Measurements from ENCODE around the gene OR5AS1. TPM values are rescaled to one million over a fixed set of nuclear protein-coding genes. Genes with fewer than 3 reads are reported as not detected.
"Not testable (repeated sequence)": the region's sequence is repeated elsewhere in the genome, so short reads cannot be mapped to it uniquely, and the experiment has no call there.

The OR5AS1 gene
- total RNA-seq, 2 donors from 2014 or later: not detected

GRCh38 chr11:56049487-56049886, 22.0 kb downstream of the OR5AS1 start:
- no peak overlapping the region for H3K9ac ChIP-seq (ENCODE audit: extremely low read depth, low read length, poor library complexity, severe bottlenecking)
- Mint-ChIP-seq H3K36me3 (ENCODE audit: low read depth) (no peaks in the 10 kb centered on the region), H3K4me1 (no peaks in the 10 kb centered on the region), H3K4me3 (no peak overlapping the region), H3K27me3 (ENCODE audit: insufficient read depth) (no peaks in the 10 kb centered on the region), H3K9me3 (no peaks in the 10 kb centered on the region), H3K27ac (no peak overlapping the region)
- no peak for DNase-seq
- no peaks in the 10 kb centered on the region for H3K4me1 ChIP-seq (ENCODE audit: control insufficient read depth, insufficient read depth, low read length)
- H3K4me3 ChIP-seq (ENCODE audit: low read length): no peak overlapping the region
- no peaks in the 10 kb centered on the region for H3K27me3 ChIP-seq (ENCODE audit: control insufficient read depth, insufficient read depth, low read length, poor library complexity, severe bottlenecking)
- H3K9me3 ChIP-seq (ENCODE audit: control insufficient read depth, low read length): peaks cover 7% of the 10 kb centered on the region
- no peaks in the 10 kb centered on the region for H3K36me3 ChIP-seq (ENCODE audit: control insufficient read depth, insufficient read depth, low read length)
- 84 to 100% methylated on average over 1 to 2 of the region's 2 CpGs for WGBS, 2 experiments (ENCODE audit: insufficient coverage in 1 of 2, insufficient read length in 1 of 2)
- H3K27ac ChIP-seq (ENCODE audit: low read depth, low read length): no peak overlapping the region
- TF ChIP-seq, protein P1, sequence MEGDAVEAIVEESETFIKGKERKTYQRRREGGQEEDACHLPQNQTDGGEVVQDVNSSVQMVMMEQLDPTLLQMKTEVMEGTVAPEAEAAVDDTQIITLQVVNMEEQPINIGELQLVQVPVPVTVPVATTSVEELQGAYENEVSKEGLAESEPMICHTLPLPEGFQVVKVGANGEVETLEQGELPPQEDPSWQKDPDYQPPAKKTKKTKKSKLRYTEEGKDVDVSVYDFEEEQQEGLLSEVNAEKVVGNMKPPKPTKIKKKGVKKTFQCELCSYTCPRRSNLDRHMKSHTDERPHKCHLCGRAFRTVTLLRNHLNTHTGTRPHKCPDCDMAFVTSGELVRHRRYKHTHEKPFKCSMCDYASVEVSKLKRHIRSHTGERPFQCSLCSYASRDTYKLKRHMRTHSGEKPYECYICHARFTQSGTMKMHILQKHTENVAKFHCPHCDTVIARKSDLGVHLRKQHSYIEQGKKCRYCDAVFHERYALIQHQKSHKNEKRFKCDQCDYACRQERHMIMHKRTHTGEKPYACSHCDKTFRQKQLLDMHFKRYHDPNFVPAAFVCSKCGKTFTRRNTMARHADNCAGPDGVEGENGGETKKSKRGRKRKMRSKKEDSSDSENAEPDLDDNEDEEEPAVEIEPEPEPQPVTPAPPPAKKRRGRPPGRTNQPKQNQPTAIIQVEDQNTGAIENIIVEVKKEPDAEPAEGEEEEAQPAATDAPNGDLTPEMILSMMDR (conservative IDR thresholded peaks at IDR 0.05): no peak

DNA sequence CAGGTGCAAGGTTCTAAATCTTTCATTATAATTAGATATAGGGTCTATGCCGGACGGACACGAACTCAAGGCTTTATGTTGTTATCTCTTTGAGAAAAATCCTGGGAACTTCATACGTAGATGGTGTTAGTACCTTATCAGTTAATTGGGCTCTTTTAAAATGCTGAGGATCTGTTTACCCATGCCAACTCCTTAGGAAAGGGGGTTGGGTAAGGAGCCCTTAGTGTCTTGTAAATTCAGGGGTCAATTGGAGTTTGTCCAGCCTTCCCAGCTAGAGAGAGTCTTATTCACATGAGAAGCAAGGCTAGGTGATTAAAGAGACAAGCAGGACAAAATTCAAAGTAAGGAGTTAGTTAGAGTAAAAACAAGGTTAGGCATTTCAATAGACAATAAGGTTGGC, 28.9 kb downstream of the OR5AS1 start:
- Histone ChIP-seq H3K9me3 (ENCODE audit: control insufficient read depth, low read length) (peaks cover 14% of the 10 kb centered on the region), H3K4me3 (ENCODE audit: low read length) (peak overlapping the region; percentile 55)
- Mint-ChIP-seq H3K9me3 (peaks cover 17% of the 10 kb centered on the region), H3K4me1 (peaks cover 39% of the 10 kb centered on the region), H3K27ac (peak overlapping the region; percentile 37), H3K4me3 (peak overlapping the region; percentile 0)
- not testable (repeated sequence) for DNase-seq; H3K36me3 Mint-ChIP-seq (ENCODE audit: low read depth); H3K27me3 ChIP-seq (ENCODE audit: control insufficient read depth, insufficient read depth, low read length, poor library complexity, severe bottlenecking); H3K4me1 ChIP-seq (ENCODE audit: control insufficient read depth, insufficient read depth, low read length); H3K36me3 ChIP-seq (ENCODE audit: control insufficient read depth, insufficient read depth, low read length); H3K27ac ChIP-seq (ENCODE audit: low read depth, low read length); H3K27me3 Mint-ChIP-seq (ENCODE audit: insufficient read depth); H3K9ac ChIP-seq (ENCODE audit: extremely low read depth, low read length, poor library complexity, severe bottlenecking)
- WGBS, 2 experiments (ENCODE audit: insufficient coverage in 1 of 2, insufficient read length in 1 of 2): 22% methylated on average over 4 of the region's 4 CpGs; no CpG with 5 or more reads in 1 of the 2 experiments

- H3K9me3 ChIP-seq (ENCODE audit: control insufficient read depth, low read length); H3K4me1 ChIP-seq (ENCODE audit: control insufficient read depth, insufficient read depth, low read length); H3K36me3 Mint-ChIP-seq (ENCODE audit: low read depth); H3K27me3 ChIP-seq (ENCODE audit: control insufficient read depth, insufficient read depth, low read length, poor library complexity, severe bottlenecking); H3K4me3 Mint-ChIP-seq; H3K36me3 ChIP-seq (ENCODE audit: control insufficient read depth, insufficient read depth, low read length); H3K27me3 Mint-ChIP-seq (ENCODE audit: insufficient read depth); H3K27ac ChIP-seq (ENCODE audit: low read depth, low read length); H3K4me3 ChIP-seq (ENCODE audit: low read length): not testable (repeated sequence)
- WGBS, 2 experiments (ENCODE audit: insufficient coverage in 1 of 2, insufficient read length in 1 of 2): 23% methylated on average over 4 of the region's 7 CpGs; no CpG with 5 or more reads in 1 of the 2 experiments
- DNase-seq: peak; percentile 63
- Mint-ChIP-seq H3K9me3 (peaks cover 17% of the 10 kb centered on the region), H3K4me1 (peaks cover 39% of the 10 kb centered on the region), H3K27ac (peak overlapping the region; percentile 83)
- H3K9ac ChIP-seq (ENCODE audit: extremely low read depth, low read length, poor library complexity, severe bottlenecking): peak overlapping the region; percentile 38
Measured at GRCh38 chr11:56057661-56058237, 30.3 kb downstream of the OR5AS1 start.

DNA sequence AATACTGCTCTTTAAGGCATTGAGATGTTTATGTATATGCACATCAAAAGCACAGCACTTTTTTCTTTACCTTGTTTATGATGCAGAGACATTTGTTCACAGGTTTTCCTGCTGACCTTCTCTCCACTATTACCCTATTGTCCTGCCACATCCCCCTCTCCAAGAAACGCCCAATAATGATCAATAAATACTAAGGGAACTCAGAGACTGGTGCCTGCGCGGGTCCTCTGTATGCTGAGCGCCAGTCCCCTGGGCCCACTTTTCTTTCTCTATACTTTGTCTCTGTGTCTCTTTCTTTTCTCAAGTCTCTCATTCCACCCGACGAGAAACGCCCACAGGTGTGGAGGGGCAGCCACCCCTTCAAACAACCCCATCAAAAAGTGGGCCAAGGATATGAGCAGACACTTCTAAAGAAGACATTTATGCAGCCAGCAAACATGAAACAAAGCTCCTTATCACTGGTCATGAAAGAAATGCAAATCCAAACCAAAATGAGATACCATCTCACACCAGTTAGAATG, 30.9 kb downstream of the OR5AS1 start:
- H3K4me1 ChIP-seq (ENCODE audit: control insufficient read depth, insufficient read depth, low read length); H3K27me3 Mint-ChIP-seq (ENCODE audit: insufficient read depth); H3K36me3 ChIP-seq (ENCODE audit: control insufficient read depth, insufficient read depth, low read length); H3K36me3 Mint-ChIP-seq (ENCODE audit: low read depth); DNase-seq; H3K9me3 ChIP-seq (ENCODE audit: control insufficient read depth, low read length); H3K4me3 Mint-ChIP-seq; H3K4me3 ChIP-seq (ENCODE audit: low read length); H3K27me3 ChIP-seq (ENCODE audit: control insufficient read depth, insufficient read depth, low read length, poor library complexity, severe bottlenecking); H3K27ac ChIP-seq (ENCODE audit: low read depth, low read length): not testable (repeated sequence)
- H3K9ac ChIP-seq (ENCODE audit: extremely low read depth, low read length, poor library complexity, severe bottlenecking): peak overlapping the region; percentile 24
- peaks cover 39% of the 10 kb centered on the region for H3K4me1 Mint-ChIP-seq
- 55% methylated on average over 4 to 7 of the region's 7 CpGs for WGBS, 2 experiments (ENCODE audit: insufficient coverage in 1 of 2, insufficient read length in 1 of 2)
- peaks cover 17% of the 10 kb centered on the region for H3K9me3 Mint-ChIP-seq
- peak overlapping the region; percentile 83 for H3K27ac Mint-ChIP-seq

Measured in endodermal cell (in vitro differentiated cells).